Stomach smooth muscle (tissue), 2 donors: ENCODE data around the gene ADGRF3.
"Not testable (repeated sequence)": the region's sequence is repeated elsewhere in the genome, so short reads cannot be mapped to it uniquely, and the experiment has no call there.

Experiments used
- H3K27ac ChIP-seq: one replicate; pipeline ENCODE4 v1.7.0; 2013; ENCODE audit warnings: mild to moderate bottlenecking, low read length, inconsistent platforms
- H3K27me3 ChIP-seq, 2 donors: one replicate each; pipeline ENCODE4 v1.7.0; 2013; ENCODE audit warnings: low read length in 2 of 2; ENCODE audit not compliant: insufficient read depth in 2 of 2, control insufficient read depth in 1 of 2
- H3K36me3 ChIP-seq, 2 donors: one replicate each; pipeline ENCODE4 v1.7.0; 2013; ENCODE audit warnings: low read length in 2 of 2; ENCODE audit not compliant: control insufficient read depth in 2 of 2, insufficient read depth in 2 of 2
- H3K4me1 ChIP-seq: one replicate; pipeline ENCODE4 v1.7.0; 2013; ENCODE audit warnings: low read length; ENCODE audit not compliant: control insufficient read depth, insufficient read depth
- H3K4me3 ChIP-seq, 2 donors: one replicate each; pipeline ENCODE4 v1.7.0; 2013; ENCODE audit warnings: low read length in 2 of 2
- H3K9ac ChIP-seq, 2 donors: one replicate each; pipeline ENCODE4 v1.7.0; 2013; ENCODE audit warnings: low read length in 2 of 2, mild to moderate bottlenecking in 1 of 2
- H3K9me3 ChIP-seq, 2 donors: one replicate each; pipeline ENCODE4 v1.7.0; 2013; ENCODE audit warnings: low read length in 2 of 2; ENCODE audit not compliant: control insufficient read depth in 2 of 2
- donor health status: healthy.
- donor health status: Pancreatic carcinoma.

Gene ADGRF3

DNA sequence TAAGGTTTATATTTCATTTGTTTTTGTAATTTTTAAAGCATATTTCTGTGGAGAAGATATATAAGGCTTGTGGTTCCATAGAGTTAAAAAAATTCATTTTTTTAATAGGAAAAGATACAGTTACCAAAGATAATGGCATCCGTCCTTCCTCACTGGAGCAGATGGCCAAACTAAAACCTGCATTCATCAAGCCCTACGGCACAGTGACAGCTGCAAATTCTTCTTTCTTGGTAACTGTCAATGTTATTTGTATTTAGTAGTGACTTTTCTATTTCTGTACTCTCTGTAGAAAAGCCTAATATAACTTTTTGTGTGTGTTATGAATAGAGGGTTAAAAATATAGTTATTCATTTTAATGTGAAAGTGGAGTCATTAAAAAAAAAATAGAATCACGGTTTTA is 66.7 kb downstream of the ADGRF3 start:
- H3K4me1 ChIP-seq = no peaks in the 10 kb centered on the region
- no peak overlapping the region for H3K9ac ChIP-seq
- H3K27ac ChIP-seq = no peak overlapping the region
- H3K27me3 ChIP-seq = no peaks in the 10 kb centered on the region
- H3K36me3 ChIP-seq = peaks cover 36 to 44% of the 10 kb centered on the region in 2 donors
- H3K9me3 ChIP-seq = no peaks in the 10 kb centered on the region
- no peak overlapping the region for H3K4me3 ChIP-seq

- no peaks in the 10 kb centered on the region for H3K27me3 ChIP-seq
- no peak overlapping the region for H3K27ac ChIP-seq
- H3K36me3 ChIP-seq = peaks cover 31 to 35% of the 10 kb centered on the region in 2 donors
- no peak overlapping the region for H3K9ac ChIP-seq
- H3K4me3 ChIP-seq = no peak overlapping the region
- H3K4me1 ChIP-seq = peaks cover 7% of the 10 kb centered on the region
- no peaks in the 10 kb centered on the region for H3K9me3 ChIP-seq
Observed at GRCh38 chr2:26276484-26277227, 69.9 kb downstream of the ADGRF3 start.

GRCh38 chr2:26274058-26274613 is 72.5 kb downstream of the ADGRF3 start:
- peaks cover 7% of the 10 kb centered on the region for H3K4me1 ChIP-seq
- no peaks in the 10 kb centered on the region for H3K9me3 ChIP-seq
- peak overlapping the region; percentile 10 to 37 for H3K4me3 ChIP-seq
- peaks cover 19 to 23% of the 10 kb centered on the region in 2 donors for H3K36me3 ChIP-seq
- no peaks in the 10 kb centered on the region for H3K27me3 ChIP-seq
- H3K27ac ChIP-seq = peak overlapping the region; percentile 69
- peak overlapping the region in 1 of 2 donors; percentile 32 for H3K9ac ChIP-seq

DNA sequence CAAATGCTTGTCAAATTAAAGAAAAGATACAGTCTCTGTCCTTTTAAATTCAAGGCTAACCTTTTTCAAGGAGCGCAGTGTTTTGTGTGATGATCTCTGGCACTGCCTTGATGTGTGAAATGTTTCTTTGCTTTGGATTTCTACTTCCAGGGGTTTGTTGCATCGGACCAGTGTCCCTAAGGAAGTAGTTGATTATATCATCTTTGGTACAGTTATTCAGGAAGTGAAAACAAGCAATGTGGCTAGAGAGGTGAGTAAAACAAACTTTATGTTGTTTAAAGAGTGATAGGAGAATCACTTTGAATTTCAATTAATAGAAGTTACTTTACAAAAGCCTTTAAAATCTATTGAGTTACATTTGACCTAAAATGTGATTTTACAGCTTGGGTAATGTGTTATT is 73.1 kb downstream of the ADGRF3 start:
- Histone ChIP-seq H3K27me3 (no peaks in the 10 kb centered on the region), H3K9ac (peak overlapping the region in 1 of 2 donors; percentile 56), H3K4me1 (peaks cover 7% of the 10 kb centered on the region), H3K36me3 (peaks cover 15 to 16% of the 10 kb centered on the region in 2 donors), H3K9me3 (no peaks in the 10 kb centered on the region), H3K27ac (peak overlapping the region; percentile 69), H3K4me3 (no peak overlapping the region)

- H3K27ac ChIP-seq = no peak overlapping the region
- no peaks in the 10 kb centered on the region for H3K9me3 ChIP-seq
- no peak overlapping the region for H3K4me3 ChIP-seq
- no peak overlapping the region for H3K9ac ChIP-seq
- peaks cover under 1 to 7% of the 10 kb centered on the region in 2 donors for H3K36me3 ChIP-seq
- H3K27me3 ChIP-seq = no peaks in the 10 kb centered on the region
- H3K4me1 ChIP-seq = peaks cover 7% of the 10 kb centered on the region
Observed at GRCh38 chr2:26270373-26270772, 76.2 kb downstream of the ADGRF3 start.

- H3K27ac ChIP-seq = no peak overlapping the region
- H3K9ac ChIP-seq = no peak overlapping the region
- H3K4me3 ChIP-seq = no peak overlapping the region
- H3K36me3 ChIP-seq = peaks cover 0 to 4% of the 10 kb centered on the region in 2 donors
- peaks cover 7% of the 10 kb centered on the region for H3K4me1 ChIP-seq
- no peaks in the 10 kb centered on the region for H3K9me3 ChIP-seq
- H3K27me3 ChIP-seq = no peaks in the 10 kb centered on the region
Observed at GRCh38 chr2:26269571-26270158, 76.9 kb downstream of the ADGRF3 start.

- not testable (repeated sequence) for H3K36me3 ChIP-seq, H3K9ac ChIP-seq, H3K9me3 ChIP-seq, H3K4me3 ChIP-seq, H3K4me1 ChIP-seq, H3K27me3 ChIP-seq, H3K27ac ChIP-seq
Observed at GRCh38 chr2:26268670-26269385, 77.8 kb downstream of the ADGRF3 start.

DNA sequence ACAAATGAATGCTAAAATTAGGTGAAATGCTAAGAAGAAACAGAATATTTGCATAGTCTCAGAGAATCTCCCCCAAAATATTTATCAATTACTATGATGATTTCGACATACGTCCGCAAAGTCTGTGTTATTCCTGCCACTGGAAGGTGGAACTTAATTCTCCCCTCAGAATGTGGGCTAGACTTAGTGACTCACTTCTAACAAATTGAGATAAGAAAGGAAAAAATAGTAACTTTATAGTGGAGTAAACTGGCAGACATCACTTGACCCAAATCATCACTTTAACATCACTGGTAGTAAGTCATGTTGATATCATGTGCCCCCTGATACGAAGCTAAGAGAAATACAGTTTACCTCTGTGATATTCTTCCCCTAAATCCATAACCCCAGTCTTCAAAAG is 78.4 kb downstream of the ADGRF3 start:
- peaks cover 5 to 9% of the 10 kb centered on the region in 2 donors for H3K36me3 ChIP-seq
- H3K9me3 ChIP-seq = no peaks in the 10 kb centered on the region
- no peak overlapping the region for H3K4me3 ChIP-seq
- H3K9ac ChIP-seq = no peak overlapping the region
- no peaks in the 10 kb centered on the region for H3K4me1 ChIP-seq
- no peaks in the 10 kb centered on the region for H3K27me3 ChIP-seq
- H3K27ac ChIP-seq = no peak overlapping the region

DNA sequence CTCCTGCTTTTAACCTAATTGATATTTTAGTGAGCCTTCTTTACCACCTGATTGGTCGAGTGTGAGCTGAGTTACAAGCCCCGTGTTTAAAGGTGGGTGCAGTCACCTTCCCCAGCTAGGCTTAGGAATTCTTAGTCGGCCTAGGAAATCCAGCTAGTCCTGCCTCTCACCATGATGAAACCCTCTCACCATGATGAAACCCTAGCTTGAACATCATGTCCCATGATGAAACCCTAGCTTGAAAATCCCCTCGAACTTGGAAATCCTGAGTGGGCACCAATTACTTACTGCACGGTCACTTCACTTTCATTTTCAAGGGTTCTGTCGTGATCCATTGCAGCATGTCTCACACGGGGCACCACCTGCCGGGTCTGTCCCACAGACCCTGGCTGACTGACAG is 87.8 kb downstream of the ADGRF3 start:
- not testable (repeated sequence) for H3K9ac ChIP-seq, H3K27ac ChIP-seq, H3K9me3 ChIP-seq, H3K4me3 ChIP-seq, H3K27me3 ChIP-seq, H3K4me1 ChIP-seq
- peaks cover 15 to 21% of the 10 kb centered on the region in 2 donors for H3K36me3 ChIP-seq
